ENCODE measurements around the gene RAB38. TPM values are rescaled to one million over a fixed set of nuclear protein-coding genes. Genes with fewer than 3 reads are reported as not detected.

Gene RAB38
- total RNA-seq, 1 experiment from 2014 or later, result not detected

- DNase-seq (ENCODE audit: low read depth), result no peak
These were observed 4.6 kb downstream of the RAB38 start for GRCh38 chr11:88170673-88171072.

GRCh38 chr11:88169881-88170280 is 5.4 kb downstream of the RAB38 start:
- DNase-seq (ENCODE audit: low read depth), result no peak

GRCh38 chr11:88169471-88169870 is 5.8 kb downstream of the RAB38 start:
- DNase-seq (ENCODE audit: low read depth), result no peak

GRCh38 chr11:88167853-88168252 is 7.4 kb downstream of the RAB38 start:
- DNase-seq (ENCODE audit: low read depth), result no peak

- DNase-seq (ENCODE audit: low read depth), result no peak
These were observed 10.2 kb downstream of the RAB38 start for GRCh38 chr11:88164806-88165585.

GRCh38 chr11:88164320-88164719 is 10.9 kb downstream of the RAB38 start:
- DNase-seq (ENCODE audit: low read depth), result no peak

GRCh38 chr11:88158081-88158480 is 17.2 kb downstream of the RAB38 start:
- no peak for DNase-seq (ENCODE audit: low read depth)

- DNase-seq (ENCODE audit: low read depth), result no peak
These were observed 17.9 kb downstream of the RAB38 start for GRCh38 chr11:88157370-88157769.

- DNase-seq (ENCODE audit: low read depth), result no peak
These were observed 22.9 kb downstream of the RAB38 start for GRCh38 chr11:88152381-88152780.

GRCh38 chr11:88151709-88152265 is 23.5 kb downstream of the RAB38 start:
- DNase-seq (ENCODE audit: low read depth), result no peak

GRCh38 chr11:88146106-88146505 is 29.1 kb downstream of the RAB38 start:
- no peak for DNase-seq (ENCODE audit: low read depth)

- no peak for DNase-seq (ENCODE audit: low read depth)
These were observed 35.4 kb downstream of the RAB38 start for GRCh38 chr11:88139865-88140264.

- DNase-seq (ENCODE audit: low read depth), result no peak
These were observed 43.3 kb downstream of the RAB38 start for GRCh38 chr11:88131764-88132470.

- no peak for DNase-seq (ENCODE audit: low read depth)
These were observed 52.3 kb downstream of the RAB38 start for GRCh38 chr11:88122956-88123355.

- no peak for DNase-seq (ENCODE audit: low read depth)
These were observed 55.7 kb downstream of the RAB38 start for GRCh38 chr11:88119561-88119960.

- DNase-seq (ENCODE audit: low read depth), result no peak
These were observed 57.9 kb downstream of the RAB38 start for GRCh38 chr11:88117281-88117858.

GRCh38 chr11:88115828-88116755 is 59.2 kb downstream of the RAB38 start:
- no peak for DNase-seq (ENCODE audit: low read depth)

GRCh38 chr11:88114486-88115045 is 60.7 kb downstream of the RAB38 start:
- DNase-seq (ENCODE audit: low read depth), result no peak

GRCh38 chr11:88106666-88107065 is 68.6 kb downstream of the RAB38 start:
- no peak for DNase-seq (ENCODE audit: low read depth)

- no peak for DNase-seq (ENCODE audit: low read depth)
These were observed 69.3 kb downstream of the RAB38 start for GRCh38 chr11:88105951-88106350.

- no peak for DNase-seq (ENCODE audit: low read depth)
These were observed 69.7 kb downstream of the RAB38 start for GRCh38 chr11:88105526-88105925.
